HG02973 (cell line): Measurements from ENCODE around the gene NECAB3.

ENCODE experiments used
- ATAC-seq: cut with Tn5 transposase; IDR thresholded peaks from one replicate; pipeline ENCODE4 v1.9.1; 2021; ENCODE audit warnings: moderate library complexity; ENCODE audit not compliant: unreplicated experiment

NECAB3 gene

GRCh38 chr20:33624399-33624798, 49.8 kb downstream of the NECAB3 start:
- ATAC-seq, result no peak

- ATAC-seq, result no peak
Measured at GRCh38 chr20:33622705-33623365, 51.4 kb downstream of the NECAB3 start.

GRCh38 chr20:33621717-33622400, 52.4 kb downstream of the NECAB3 start:
- ATAC-seq, result no peak

GRCh38 chr20:33612001-33612400, 62.2 kb downstream of the NECAB3 start:
- no peak for ATAC-seq

GRCh38 chr20:33611106-33611505, 63.1 kb downstream of the NECAB3 start:
- no peak for ATAC-seq

GRCh38 chr20:33609504-33609903, 64.7 kb downstream of the NECAB3 start:
- ATAC-seq, result no peak
